Fibroblast of skin of left biceps (primary cell): ENCODE results near the gene MAPK7.

Experiments
- DNase-seq, 2 experiments: peaks; one replicate each; pipeline ENCODE4 v3.0.0-alpha.2; 2013; ENCODE audit warnings: low read depth in 2 of 2

Gene MAPK7

DNA sequence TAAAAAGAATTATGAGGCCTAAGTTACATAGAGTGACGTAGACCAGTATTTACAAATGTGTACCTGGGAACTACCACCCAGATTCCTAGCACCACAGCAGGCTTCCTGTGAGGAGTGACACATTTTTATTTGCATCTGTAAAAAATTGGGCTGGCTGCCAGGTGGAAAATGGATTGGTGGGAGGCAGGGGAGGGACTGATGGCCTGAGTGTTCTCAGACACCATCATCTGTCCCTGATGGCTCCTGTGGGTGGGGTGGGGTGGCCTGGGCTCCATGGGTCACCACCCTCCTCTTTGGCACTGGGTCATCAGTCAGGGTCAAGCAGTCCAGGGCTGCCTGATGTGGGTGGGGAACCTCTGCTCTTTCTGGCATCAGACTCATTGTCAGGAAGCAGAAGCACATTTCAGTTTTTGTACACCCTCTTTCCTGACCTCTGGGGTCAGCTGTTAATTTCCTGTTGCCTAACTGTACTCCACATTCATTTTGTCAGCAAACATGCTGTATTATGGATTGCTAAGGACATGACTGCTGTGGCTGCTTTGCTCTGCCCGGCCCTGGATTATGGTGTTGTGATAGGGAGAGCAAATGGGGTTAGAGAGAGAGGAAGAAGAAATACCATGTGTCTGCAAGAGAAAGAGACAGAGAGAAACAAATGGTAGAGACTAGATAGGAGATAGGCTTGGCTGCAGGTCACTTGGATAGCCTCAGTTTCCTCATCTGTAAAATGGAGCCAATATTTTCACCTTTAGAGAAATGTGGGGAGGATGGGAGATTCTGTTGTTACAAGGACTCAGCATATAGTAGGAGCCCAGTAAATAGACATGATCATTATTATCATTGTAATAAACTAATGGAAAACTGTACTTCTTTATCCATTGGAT is 20.2 kb downstream of the MAPK7 start:
- no peak for DNase-seq

DNA sequence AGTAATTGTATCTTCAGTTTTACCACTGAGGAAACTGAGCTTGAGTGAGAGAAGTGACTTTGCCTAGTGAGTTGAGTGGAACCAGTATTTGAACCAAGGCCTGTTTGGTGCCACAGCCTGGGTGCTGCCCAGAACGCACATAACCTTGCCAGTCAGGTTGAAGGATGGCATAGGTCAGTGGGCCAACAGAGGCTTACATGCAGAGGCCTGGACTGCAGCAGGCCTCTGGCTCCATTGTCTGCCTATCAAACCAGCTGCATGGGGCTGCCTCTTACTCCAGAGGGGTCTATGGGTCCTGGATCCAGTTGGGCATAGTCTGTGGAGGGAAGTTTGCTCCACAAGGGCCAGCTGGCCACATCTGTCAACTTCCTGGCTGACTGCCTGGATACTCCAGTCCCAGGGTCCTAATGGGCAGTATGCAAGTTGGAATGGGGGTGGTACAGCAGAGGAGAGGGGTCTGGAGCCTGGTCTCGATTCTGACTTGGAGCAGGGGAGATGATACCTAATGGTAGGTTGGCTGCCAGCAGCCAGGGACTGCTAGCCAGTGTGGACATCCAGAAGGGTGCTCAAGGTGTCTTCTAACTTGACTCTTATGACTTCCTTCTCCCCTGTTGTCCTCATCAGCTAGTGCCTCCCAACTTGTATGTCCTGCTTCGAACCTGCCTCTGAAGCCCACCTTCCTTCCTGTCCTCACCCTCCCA is 21.6 kb downstream of the MAPK7 start:
- no peak for DNase-seq

DNA sequence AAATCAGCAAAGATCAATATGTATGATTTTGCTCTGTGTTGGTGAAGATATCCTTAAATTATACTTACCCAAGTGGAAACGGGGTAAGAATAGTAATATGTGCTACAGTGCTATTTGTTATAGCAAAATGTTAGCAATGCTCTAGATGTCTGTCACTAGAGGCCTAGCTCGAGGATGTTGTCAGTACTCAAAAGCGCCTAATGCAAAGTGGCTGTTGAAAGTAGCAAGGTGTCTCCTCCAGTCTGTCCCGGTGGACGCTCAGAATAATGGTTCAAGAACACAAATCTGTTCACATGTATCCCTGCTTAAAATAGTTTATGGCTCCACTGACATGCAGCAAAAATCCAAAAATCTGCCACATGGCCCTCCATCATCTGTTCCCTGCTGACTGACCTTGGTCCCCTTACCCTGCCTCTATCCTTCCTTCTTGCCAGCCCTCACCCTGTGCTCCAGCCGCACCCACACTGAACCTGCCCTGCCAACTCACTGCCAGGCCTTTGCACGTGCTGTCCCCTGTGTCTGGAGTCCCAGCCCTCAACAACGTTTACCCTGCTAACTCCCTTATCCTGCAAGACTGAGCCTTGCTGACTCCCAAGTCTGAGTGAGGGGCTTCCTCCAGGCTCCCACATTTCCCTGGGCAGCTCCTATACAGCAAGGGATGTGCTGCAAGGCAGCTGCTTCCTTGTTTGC is 23.2 kb downstream of the MAPK7 start:
- DNase-seq, result no peak

DNA sequence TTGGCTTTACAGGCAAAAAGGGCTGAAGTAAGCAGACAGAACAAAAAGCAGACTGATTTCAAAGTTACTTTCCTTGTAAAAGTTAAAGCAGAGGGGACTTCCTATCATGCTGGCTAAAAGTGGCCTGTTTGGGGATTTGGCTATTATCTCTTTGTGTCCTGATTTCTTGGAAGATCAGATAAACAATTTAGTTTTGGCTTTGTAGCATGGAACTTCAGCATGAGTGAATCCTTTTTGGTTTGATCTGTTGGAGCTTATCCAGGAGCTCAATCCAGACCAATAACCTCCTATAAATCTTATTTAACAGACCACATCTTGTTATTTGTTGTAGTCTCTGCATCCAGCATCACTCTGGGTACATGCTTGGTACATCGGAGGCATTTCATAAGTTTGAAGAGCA is 23.9 kb downstream of the MAPK7 start:
- DNase-seq, result no peak

DNA sequence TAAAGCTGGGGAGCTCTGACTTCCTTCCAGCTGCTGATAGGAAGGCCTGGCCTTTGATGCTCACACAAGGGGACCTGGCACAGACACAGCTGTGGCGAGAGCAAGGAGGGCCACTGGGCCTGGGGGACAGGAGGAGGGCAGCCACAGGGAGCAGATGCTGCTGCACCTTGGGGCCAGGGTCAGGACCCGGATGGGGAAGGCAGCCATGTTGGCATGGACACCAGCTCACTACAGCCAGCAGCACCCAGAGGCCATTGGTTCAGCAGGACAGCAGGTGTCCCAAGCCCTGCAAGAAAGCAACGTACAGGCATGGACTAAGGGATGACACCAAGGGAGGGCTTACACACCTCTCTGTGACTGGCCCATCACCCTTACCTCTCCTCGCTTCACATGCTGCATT is 24.7 kb downstream of the MAPK7 start:
- DNase-seq, result no peak

DNA sequence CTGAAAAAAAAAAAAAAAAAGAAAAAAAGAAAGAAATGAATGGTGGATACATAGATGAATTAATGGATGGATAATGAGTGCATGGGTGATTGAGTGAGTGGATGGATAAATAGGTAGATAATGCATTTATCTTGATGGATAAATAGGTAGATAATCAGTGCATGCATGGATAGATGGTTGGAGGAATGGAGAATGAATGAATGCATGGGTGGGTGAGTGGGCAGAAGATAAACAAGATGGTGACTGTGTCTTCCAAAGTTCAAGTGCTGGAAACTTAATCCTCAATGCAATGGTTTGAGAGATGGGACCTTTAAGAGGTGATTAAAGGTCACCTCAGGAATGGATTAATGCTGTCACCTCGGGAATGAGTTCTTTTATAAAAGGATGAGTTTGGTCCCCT is 26.0 kb downstream of the MAPK7 start:
- DNase-seq, result no peak

DNA sequence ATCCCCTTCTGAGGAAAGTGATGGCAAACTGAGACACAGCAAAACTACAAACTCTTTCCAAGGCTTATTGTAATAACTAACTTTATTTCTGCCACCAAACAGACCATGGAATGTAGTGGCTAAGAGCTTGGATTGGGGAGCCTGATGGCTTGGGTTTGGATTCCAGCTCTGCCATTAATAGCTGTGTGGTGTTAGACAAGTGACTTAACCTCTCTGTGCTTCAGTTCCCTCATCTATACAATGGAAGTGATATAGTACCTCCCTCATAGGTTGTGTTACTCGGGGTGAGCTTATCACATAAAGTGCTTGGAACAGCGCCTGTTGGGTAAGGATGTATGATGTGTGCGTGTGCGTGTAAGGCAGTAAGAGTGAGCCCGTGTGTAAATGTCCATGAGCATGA is 26.8 kb downstream of the MAPK7 start:
- no peak for DNase-seq

DNA sequence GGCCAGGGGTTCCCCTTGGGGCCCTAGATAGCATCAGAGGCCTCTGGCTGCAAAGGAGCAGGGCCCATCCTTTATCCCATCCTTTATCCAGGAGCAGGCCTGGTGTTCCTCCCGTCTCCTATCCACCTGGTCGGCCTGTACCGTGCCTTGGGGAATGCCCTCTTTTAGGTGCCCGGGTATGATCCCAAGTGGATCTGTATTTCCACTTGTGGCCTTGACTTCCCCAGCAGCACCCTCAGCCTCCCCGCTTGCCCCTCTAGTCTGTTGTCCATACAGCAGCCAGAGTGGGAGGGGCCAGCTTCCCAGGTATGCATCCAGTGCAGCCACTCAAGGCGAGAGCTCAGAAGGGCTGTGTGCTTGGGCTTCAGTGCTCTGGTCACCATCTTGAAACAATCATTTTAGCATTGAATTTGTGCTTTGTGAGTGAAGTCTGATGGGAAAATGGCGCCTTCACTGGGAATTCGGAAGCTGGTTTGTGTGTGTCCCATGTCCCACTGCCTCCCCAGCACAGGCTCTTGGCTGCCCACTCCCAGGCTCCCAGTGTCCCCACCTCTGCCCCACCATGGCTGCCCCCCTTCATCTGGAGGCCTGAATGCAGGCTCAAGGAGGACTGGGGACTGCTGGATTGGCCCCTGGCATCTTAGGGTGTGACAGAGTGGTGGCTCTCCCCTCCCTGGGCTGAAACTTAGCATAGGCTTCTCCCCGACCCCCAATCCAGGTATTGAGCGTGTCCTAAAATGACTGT is 29.5 kb downstream of the MAPK7 start:
- DNase-seq, result no peak

DNA sequence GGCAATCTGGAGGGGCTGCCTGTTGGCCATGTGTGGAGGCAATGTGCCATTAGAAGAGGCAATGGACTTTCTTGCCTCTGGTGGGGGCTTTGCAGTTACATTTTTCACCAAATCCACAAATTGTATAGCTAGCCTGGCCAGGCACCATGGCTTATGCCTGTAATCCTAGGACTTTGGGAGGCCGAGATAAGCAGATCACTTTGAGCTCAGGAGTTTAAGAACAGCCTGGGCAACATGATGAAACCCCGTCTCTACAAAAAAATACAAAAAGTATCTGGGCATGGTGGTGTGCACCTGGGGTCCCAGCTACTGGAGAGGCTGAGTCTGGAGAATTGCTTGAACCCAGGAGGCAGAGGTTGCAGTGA is 30.0 kb downstream of the MAPK7 start:
- no peak for DNase-seq

DNA sequence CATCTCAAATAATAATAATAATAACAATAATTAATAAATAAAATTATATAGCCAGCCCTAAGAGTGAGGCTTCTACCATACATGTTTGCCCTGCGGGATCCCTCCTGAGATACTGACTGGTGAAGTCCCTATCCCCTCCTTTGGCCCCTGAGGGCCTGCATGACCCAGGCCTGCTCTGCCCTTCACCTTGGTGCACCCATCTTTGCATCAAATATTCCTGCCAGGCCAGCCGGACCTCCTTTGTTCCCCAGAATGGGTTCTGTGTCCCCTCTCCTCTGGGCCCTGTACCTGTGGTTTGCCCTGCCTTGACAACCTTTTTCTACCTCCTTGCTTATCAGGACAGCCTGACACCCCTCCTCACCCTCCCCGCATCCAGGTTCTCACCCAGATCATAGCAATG is 30.8 kb downstream of the MAPK7 start:
- no peak for DNase-seq

DNA sequence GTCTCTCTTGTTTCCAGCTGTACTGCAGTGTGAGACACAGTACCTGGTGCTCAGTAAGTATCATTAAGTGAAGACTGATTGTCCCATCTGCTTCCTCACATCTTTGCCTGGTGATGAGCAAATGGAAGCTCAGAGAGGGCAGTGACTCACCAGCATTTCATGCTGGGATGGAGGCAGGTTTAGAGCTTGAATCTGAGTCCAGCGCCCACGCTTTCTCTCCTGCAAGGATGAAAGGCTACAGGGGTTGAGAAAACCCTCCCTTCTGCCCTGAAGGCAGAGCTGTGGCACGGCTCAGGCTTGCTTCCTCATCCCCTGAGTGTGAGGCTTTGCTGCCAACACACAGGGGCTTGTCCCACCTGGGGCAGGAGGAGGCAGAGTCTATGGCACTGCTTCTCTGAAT is 31.2 kb downstream of the MAPK7 start:
- no peak for DNase-seq

DNA sequence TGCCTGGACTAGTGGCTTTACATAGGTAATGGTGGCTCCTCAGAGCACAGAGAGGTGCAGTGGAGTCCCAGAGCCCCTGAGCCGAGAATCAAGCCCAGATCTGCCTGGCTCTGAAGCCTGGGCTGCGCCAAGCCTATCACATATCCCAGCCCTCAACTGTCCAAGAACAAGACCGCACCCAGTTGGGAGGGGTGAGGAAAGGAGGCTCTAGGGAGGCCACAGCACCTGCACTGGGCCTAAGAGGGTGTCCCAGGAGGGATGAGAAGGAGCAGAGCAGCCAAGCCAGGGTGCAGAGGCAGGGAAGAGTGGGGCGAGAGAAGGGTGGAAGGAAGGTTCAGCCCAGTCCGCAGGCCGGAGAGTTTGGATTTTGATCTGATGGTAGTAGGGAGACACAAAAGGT is 31.8 kb downstream of the MAPK7 start:
- no peak for DNase-seq

DNA sequence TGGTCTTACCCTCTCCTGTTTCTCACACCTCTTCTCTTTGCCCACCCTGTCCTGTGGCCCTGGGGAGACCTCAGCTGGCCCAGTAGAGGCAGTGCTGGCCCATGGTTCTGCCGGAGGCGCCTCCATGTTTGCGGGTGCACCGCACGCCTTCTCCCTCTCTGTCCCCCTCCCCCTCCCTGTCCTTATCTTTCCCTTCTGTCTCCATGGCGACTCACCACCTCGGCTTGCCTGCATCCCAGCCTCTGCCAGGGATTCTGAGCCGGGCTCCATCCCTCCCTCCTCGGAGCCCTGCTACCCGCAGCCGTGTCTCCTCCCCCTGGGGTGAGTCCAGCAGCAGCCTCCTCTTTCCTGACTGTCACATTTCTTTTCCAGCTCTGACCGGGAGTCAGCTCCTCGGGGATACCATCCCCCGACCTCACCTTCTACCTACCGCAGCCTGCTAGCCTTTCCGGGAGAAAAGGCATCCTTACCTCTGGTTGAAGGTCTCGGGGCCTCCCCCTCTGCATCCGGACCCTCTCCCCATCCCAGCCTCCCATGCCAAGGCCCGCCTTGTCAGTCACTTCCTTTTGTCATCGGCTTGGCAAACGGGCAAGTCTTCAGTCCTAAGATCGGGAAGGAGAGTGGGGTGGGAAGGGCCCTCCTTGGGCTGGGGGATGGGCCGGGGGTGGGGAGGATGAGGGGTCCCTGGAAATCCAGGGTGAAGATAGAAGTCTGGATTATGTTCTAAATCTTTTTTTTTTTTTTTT is 32.8 kb downstream of the MAPK7 start, which contains the start of gene RNF112:
RNF112 (plus strand) TSS at position 358 of the 746 bp plus-strand sequence; CDS start at position 535, 177 bp downstream.
- no peak for DNase-seq

DNA sequence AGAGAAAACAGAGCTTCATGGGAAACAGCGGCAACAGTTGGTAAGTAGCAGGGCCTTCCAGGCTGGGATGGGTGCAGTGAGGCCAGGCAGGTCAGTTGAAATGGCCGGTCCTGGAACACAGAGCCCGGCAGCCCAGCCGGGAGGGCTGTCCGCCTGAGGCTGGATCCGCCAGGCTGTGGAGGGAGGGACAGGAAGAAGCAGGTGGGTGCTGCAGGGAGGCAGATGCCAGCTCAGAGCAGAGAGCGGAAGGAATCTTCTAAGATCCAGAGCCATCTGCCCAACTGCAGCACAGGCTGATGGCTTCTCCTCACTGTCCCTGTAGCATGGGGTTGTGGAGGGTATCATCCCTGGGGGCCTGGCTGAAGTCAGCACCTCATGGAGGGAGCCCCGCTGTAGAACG is 33.3 kb downstream of the MAPK7 start:
- no peak for DNase-seq

DNA sequence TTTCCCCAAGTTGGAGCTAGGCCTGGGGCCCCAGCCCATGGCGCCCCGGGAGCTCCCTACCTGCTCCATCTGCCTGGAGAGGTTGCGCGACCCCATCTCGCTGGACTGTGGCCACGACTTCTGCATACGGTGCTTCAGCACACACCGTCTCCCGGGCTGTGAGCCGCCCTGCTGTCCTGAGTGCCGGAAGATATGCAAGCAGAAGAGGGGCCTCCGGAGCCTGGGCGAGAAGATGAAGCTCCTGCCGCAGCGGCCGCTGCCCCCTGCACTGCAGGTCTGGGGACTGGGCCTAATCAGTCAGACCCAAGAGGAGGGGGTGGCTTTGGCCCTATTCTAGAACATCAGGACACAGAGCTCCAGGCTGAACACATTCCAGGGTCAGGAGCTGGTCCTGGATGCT is 34.2 kb downstream of the MAPK7 start:
- no peak for DNase-seq

DNA sequence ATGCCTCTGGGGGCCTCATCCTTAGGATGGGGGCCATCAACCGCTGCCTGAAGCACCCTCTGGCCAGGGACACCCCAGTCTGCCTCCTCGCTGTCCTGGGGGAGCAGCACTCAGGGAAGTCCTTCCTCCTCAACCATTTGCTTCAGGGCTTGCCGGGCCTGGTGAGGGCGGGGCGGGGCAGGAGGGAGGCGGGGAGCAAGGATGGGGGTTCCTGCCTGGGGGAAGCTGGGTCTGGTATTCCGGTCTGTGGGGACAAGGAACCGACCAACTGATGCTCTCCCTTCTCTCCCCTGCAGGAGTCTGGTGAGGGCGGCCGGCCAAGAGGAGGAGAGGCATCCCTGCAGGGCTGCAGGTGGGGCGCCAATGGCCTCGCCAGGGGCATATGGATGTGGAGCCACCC is 34.7 kb downstream of the MAPK7 start:
- DNase-seq, result no peak

DNA sequence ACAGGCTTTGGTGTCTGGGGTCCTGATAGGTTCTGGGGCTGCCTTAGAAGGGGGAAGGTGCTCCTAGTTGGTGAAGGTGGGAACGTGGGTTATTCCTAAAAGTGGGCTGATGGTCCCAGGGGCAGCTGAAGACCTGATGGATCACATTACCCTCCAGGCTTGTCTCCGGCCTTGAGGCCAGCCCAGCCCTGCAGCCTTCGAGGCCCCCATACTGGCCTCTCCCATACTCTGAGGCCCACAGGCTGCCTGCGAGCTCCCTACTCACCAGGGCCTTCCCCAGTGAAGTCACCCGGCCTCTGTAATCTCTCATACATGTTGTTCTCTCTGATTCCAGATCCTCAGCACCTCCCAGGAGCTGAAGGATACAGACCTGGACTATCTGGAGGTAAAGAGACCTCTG is 35.5 kb downstream of the MAPK7 start:
- DNase-seq, result no peak

DNA sequence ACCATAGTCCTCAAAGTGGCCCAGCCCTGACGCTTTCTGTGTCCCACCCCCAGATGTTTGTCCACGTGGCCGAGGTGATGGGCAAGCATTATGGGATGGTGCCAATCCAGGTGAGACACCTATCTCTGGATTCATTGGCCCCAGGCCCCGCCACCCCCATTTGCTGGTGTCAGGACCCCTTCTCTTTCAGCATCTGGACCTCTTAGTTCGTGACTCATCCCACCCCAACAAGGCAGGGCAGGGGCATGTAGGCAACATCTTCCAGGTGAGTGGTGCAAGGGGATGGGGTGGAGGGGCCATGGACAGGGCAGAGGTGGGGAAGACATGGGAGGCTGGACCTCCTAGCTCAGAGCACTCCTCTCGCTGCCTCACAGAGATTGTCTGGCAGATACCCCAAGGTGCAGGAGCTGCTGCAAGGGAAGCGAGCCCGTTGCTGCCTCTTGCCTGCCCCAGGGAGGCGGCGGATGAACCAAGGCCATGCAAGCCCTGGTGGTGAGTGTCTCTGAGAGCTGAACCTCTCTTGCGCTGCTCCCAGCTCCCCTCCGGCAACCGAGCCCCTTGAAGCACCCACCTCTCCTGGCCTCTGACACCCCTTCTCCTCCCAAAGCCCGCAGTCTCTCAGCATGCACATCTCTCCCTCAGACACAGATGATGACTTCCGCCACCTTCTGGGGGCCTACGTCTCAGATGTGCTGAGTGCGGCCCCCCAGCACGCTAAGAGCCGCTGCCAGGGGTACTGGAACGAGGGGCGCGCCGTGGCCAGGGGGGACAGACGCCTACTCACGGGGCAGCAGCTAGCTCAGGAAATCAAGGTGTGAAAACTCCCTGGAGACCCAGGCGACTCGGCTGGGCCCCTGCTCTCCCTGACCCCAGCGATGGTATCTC is 36.3 kb downstream of the MAPK7 start:
- DNase-seq, result no peak

DNA sequence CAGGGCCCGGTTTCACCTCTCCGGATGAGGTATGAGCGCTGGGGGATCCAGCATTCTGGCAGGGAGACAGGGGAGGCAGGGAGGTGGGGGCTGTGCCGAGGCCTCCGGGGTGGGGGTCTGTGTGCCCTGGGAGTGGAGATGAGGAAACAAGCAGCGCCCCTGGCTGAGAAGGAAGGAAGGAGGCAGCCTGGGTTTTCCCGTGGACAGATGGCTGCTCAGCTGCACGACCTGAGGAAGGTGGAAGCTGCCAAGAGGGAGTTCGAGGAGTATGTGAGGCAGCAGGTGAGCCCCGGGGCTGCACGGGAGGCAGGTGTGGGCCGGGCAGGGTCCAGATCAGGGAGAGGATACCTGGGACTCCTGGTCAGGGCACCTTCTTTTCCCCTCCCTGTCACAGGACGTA is 37.0 kb downstream of the MAPK7 start:
- DNase-seq, result no peak
